Loucy (cell line): ENCODE data around the gene ZNF398.

Experiments
- H2AFZ ChIP-seq: fragments of 200-600 bp; sonication (generic); 2 replicates; pipeline ENCODE4 v1.6.0; 2016; ENCODE audit warnings: antibody characterized with exemption, mild to moderate bottlenecking, low read length, moderate library complexity
- H3F3A ChIP-seq: fragments of 200-600 bp; 2 replicates; pipeline ENCODE4 v1.6.0; 2016; ENCODE audit warnings: antibody characterized with exemption, low read depth, mild to moderate bottlenecking
- H3K27me3 ChIP-seq: fragments of 200-600 bp; sonication (generic); 2 replicates; pipeline ENCODE4 v1.6.1; 2014; ENCODE audit warnings: low read length, mild to moderate bottlenecking; ENCODE audit not compliant: insufficient read depth, poor library complexity, severe bottlenecking
- H3K36me3 ChIP-seq: fragments of 200-600 bp; sonication (generic); 2 replicates; pipeline ENCODE4 v1.6.1; 2016; ENCODE audit warnings: low read length; ENCODE audit not compliant: insufficient read depth
- H3K4me1 ChIP-seq: fragments of 200-600 bp; sonication (generic); 2 replicates; pipeline ENCODE4 v1.5.1; 2014; ENCODE audit warnings: low read length, mild to moderate bottlenecking; ENCODE audit not compliant: insufficient read depth, poor library complexity, severe bottlenecking
- H3K4me2 ChIP-seq: fragments of 200-600 bp; sonication (generic); 2 replicates; pipeline ENCODE4 v1.6.0; 2014; ENCODE audit warnings: antibody characterized with exemption, low read length, low read depth, mild to moderate bottlenecking; ENCODE audit not compliant: poor library complexity, severe bottlenecking
- H3K4me3 ChIP-seq: fragments of 200-600 bp; sonication (generic); 2 replicates; pipeline ENCODE4 v1.5.1; 2014; ENCODE audit warnings: low read length, mild to moderate bottlenecking, mixed read lengths; ENCODE audit not compliant: poor library complexity, severe bottlenecking
- H3K79me2 ChIP-seq: fragments of 200-600 bp; sonication (generic); 2 replicates; pipeline ENCODE4 v1.6.1; 2014; ENCODE audit warnings: low read length; ENCODE audit not compliant: insufficient read depth
- H3K9ac ChIP-seq: fragments of 200-600 bp; sonication (generic); 2 replicates; pipeline ENCODE4 v1.6.0; 2014; ENCODE audit warnings: mild to moderate bottlenecking, low read depth, low read length, moderate library complexity; ENCODE audit not compliant: poor library complexity, severe bottlenecking
- H3K9me2 ChIP-seq: fragments of 200-600 bp; sonication (generic); replicated peaks from 2 replicates; pipeline ENCODE4 v1.6.1; 2016; ENCODE audit warnings: low read depth, low read length, mixed read lengths
- H3K9me3 ChIP-seq: fragments of 200-600 bp; sonication (generic); 2 replicates; pipeline ENCODE4 v1.6.1; 2014; ENCODE audit warnings: mild to moderate bottlenecking, antibody characterized with exemption, low read length, low read depth; ENCODE audit not compliant: insufficient read depth
- H4K20me1 ChIP-seq: fragments of 200-600 bp; sonication (generic); 2 replicates; pipeline ENCODE4 v1.6.0; 2014; ENCODE audit warnings: antibody characterized with exemption, low read length, mild to moderate bottlenecking; ENCODE audit not compliant: insufficient read depth, poor library complexity, severe bottlenecking
- EZH2phosphoT487 ChIP-seq: fragments of 200-600 bp; IDR thresholded peaks from 2 replicates; pipeline ENCODE4 v1.6.1; 2018; ENCODE audit warnings: antibody characterized with exemption, mild to moderate bottlenecking, moderate library complexity, borderline replicate concordance
- TF ChIP-seq, protein P1 (sequence below): fragments of 200-600 bp; sonication (generic); conservative IDR thresholded peaks from 2 replicates; pipeline ENCODE4 v1.5.1; 2014; ENCODE audit warnings: mild to moderate bottlenecking, antibody characterized with exemption, low read length

The ZNF398 gene

DNA sequence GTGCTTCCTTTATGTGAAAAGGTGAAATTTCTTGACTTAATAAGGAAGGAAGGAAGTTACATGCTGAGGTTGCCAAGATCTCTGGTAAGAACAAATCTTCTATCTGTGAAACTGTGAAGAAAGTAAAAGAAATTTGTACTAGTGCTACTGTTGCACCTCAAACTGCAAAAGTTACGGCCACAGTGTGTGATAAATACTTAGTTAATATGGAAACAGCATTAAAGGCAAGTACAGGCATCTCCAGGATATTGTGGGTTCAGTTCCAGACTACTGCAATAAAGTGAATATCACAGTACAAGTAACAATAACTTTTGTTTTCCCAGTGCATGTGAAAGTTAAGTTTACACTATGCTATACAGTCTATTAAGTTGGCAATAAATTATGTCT lies 25.3 kb downstream of the ZNF398 start:
- Histone ChIP-seq H3K79me2 (no peaks in the 10 kb centered on the region), H2AFZ (no peak overlapping the region), H3K4me3 (no peak overlapping the region), H3K9ac (no peak overlapping the region), H3K36me3 (peaks cover 50% of the 10 kb centered on the region; the same call in 1 of the 2 replicates), H3K27me3 (no peaks in the 10 kb centered on the region), H3K4me2 (no peak overlapping the region), H4K20me1 (no peaks in the 10 kb centered on the region), H3F3A (no peaks in the 10 kb centered on the region), H3K4me1 (no peaks in the 10 kb centered on the region), H3K9me3 (no peaks in the 10 kb centered on the region), H3K9me2 (no peaks in the 10 kb centered on the region)
- TF ChIP-seq, protein P1, sequence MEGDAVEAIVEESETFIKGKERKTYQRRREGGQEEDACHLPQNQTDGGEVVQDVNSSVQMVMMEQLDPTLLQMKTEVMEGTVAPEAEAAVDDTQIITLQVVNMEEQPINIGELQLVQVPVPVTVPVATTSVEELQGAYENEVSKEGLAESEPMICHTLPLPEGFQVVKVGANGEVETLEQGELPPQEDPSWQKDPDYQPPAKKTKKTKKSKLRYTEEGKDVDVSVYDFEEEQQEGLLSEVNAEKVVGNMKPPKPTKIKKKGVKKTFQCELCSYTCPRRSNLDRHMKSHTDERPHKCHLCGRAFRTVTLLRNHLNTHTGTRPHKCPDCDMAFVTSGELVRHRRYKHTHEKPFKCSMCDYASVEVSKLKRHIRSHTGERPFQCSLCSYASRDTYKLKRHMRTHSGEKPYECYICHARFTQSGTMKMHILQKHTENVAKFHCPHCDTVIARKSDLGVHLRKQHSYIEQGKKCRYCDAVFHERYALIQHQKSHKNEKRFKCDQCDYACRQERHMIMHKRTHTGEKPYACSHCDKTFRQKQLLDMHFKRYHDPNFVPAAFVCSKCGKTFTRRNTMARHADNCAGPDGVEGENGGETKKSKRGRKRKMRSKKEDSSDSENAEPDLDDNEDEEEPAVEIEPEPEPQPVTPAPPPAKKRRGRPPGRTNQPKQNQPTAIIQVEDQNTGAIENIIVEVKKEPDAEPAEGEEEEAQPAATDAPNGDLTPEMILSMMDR = no peak
- TF ChIP-seq EZH2phosphoT487 = no peak

DNA sequence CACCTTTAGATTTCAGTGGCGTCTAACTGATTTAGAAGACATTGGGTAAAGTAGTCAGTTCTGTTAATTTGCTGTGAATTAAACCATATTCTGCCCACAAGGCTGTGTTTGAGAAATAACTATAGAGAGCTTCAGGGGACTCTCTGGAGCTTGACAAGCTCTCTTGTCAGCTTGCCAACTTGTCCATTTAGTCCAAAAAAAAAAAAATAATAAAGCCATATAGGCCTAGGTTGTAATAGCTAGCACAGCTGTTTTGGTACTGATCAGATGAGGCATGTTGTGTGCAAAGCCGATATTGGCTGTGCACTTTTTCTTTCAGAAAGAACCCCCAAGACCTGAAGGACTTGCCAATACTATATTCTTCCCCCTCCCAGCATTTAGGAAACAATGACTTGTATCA lies 27.9 kb downstream of the ZNF398 start:
- no peaks in the 10 kb centered on the region for H3K79me2 ChIP-seq
- no peaks in the 10 kb centered on the region for H3K9me2 ChIP-seq
- H3K4me3 ChIP-seq = no peak overlapping the region
- no peaks in the 10 kb centered on the region for H3K27me3 ChIP-seq
- no peak overlapping the region for H3K9ac ChIP-seq
- H3K4me1 ChIP-seq = no peaks in the 10 kb centered on the region
- H2AFZ ChIP-seq = no peak overlapping the region
- no peaks in the 10 kb centered on the region for H3F3A ChIP-seq
- H3K9me3 ChIP-seq = no peaks in the 10 kb centered on the region
- no peak overlapping the region for H3K4me2 ChIP-seq
- no peaks in the 10 kb centered on the region for H4K20me1 ChIP-seq
- H3K36me3 ChIP-seq = peaks cover 55% of the 10 kb centered on the region; the same call in 1 of the 2 replicates
- TF ChIP-seq EZH2phosphoT487 = no peak
- TF ChIP-seq, protein P1 = no peak

DNA sequence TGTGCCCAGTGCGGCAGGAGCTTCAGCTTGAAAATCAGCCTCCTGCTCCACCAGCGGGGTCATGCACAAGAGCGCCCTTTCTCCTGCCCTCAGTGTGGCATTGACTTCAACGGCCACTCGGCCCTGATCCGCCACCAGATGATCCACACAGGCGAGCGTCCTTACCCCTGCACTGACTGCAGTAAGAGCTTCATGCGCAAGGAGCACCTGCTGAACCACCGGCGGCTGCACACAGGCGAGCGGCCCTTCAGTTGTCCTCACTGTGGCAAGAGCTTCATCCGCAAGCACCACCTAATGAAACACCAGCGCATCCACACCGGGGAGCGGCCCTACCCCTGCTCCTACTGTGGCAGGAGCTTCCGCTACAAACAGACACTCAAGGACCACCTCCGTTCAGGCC lies 32.0 kb downstream of the ZNF398 start:
- Histone ChIP-seq H3K4me2 (no peak overlapping the region), H3K9ac (no peak overlapping the region), H3K36me3 (peaks cover 62% of the 10 kb centered on the region; the same call in 1 of the 2 replicates)

More for the DNA sequence above, 32.0 kb downstream of the ZNF398 start:
- H3K9me2 ChIP-seq = no peaks in the 10 kb centered on the region
- H3K27me3 ChIP-seq = no peaks in the 10 kb centered on the region
- no peaks in the 10 kb centered on the region for H3K9me3 ChIP-seq
- no peak for TF ChIP-seq EZH2phosphoT487
- TF ChIP-seq, protein P1 = no peak
- H3K4me3 ChIP-seq = no peak overlapping the region
- no peaks in the 10 kb centered on the region for H3K79me2 ChIP-seq
- no peaks in the 10 kb centered on the region for H3F3A ChIP-seq
- no peak overlapping the region for H2AFZ ChIP-seq
- H4K20me1 ChIP-seq = no peaks in the 10 kb centered on the region
- H3K4me1 ChIP-seq = no peaks in the 10 kb centered on the region
